HepG2 (cell line): ENCODE results near the gene CDC42EP1. TPM values are rescaled to one million over a fixed set of nuclear protein-coding genes. Genes with fewer than 3 reads are reported as not detected.

Source experiments
- HNRNPH1 ChIP-seq: fragments of 200-400 bp; formaldehyde crosslinking; optimal IDR thresholded peaks from 2 replicates; pipeline ENCODE3; 2017; ENCODE audit warnings: mild to moderate bottlenecking, low read depth, low read length
- HNRNPUL1 ChIP-seq: fragments of 200-400 bp; formaldehyde crosslinking; IDR thresholded peaks from 2 replicates; pipeline ENCODE4 v1.6.1; 2017; ENCODE audit warnings: low read depth, mild to moderate bottlenecking, low read length, moderate library complexity
- KLF12 ChIP-seq: sonication (generic); formaldehyde crosslinking; IDR thresholded peaks from 2 replicates; pipeline ENCODE4 v1.4.0; 2020; ENCODE audit warnings: missing genetic modification reagents, borderline replicate concordance
- MEIS1 ChIP-seq: sonication (generic); formaldehyde crosslinking; IDR thresholded peaks from 2 replicates; pipeline ENCODE4 v1.9.0; 2021; ENCODE audit warnings: mild to moderate bottlenecking, missing genetic modification reagents, moderate library complexity, borderline replicate concordance
- NONO ChIP-seq, 2 experiments: fragments of 450-650 bp in 1 of 2; sonication (generic) in 1 of 2; formaldehyde crosslinking in 1 of 2; IDR thresholded peaks in 1 of 2; conservative IDR thresholded peaks in 1 of 2; 2 replicates each; pipeline versions ENCODE4 v1.6.1 to v1.8.0; 2017 to 2022; ENCODE audit warnings: mild to moderate bottlenecking in 1 of 2, missing genetic modification reagents in 1 of 2, moderate library complexity in 1 of 2
- NR2F1 ChIP-seq, 2 experiments: fragments of 450-650 bp in 1 of 2; formaldehyde crosslinking in 1 of 2; IDR thresholded peaks; 2 replicates each; pipeline versions ENCODE4 v1.5.0 to v1.6.1; 2016 to 2020; ENCODE audit warnings: mild to moderate bottlenecking in 1 of 2, missing compliant biosample characterization in 1 of 2, missing genetic modification reagents in 1 of 2, moderate library complexity in 1 of 2
- ZBTB40 ChIP-seq, 2 experiments: fragments of 450-650 bp in 1 of 2; sonication (generic) in 1 of 2; formaldehyde crosslinking in 1 of 2; IDR thresholded peaks; 2 replicates each; pipeline versions ENCODE4 v1.6.1 to v1.8.0; 2016 to 2022; ENCODE audit warnings: antibody characterized with exemption in 1 of 2, mild to moderate bottlenecking in 1 of 2, missing genetic modification reagents in 1 of 2
- ZNF121 ChIP-seq: sonication (generic); formaldehyde crosslinking; IDR thresholded peaks from 2 replicates; pipeline ENCODE4 v1.5.0; 2020; ENCODE audit warnings: mild to moderate bottlenecking, missing genetic modification reagents
- ZNF687 ChIP-seq: sonication (generic); formaldehyde crosslinking; IDR thresholded peaks from 2 replicates; pipeline ENCODE4 v1.5.1; 2020; ENCODE audit warnings: mild to moderate bottlenecking, missing genetic modification reagents, moderate library complexity
- ZNF766 ChIP-seq: sonication (generic); formaldehyde crosslinking; IDR thresholded peaks from 2 replicates; pipeline ENCODE4 v1.5.0; 2020; ENCODE audit warnings: missing genetic modification reagents, borderline replicate concordance
- polyA plus RNA-seq, 8 experiments: library from polyadenylated mRNA; depleted of rRNA in 3 of 8; stranded (reverse) in 7 of 8; unstranded in 1 of 8; fragments of >200 nt; fragmentation: Illumina TruSeq in 4 of 8; extraction: Trizol in 4 of 8; gene quantifications; 2 replicates each; pipeline versions ENCODE4 v1.2.1 to v1.2.3, GENCODE V29; 2011 to 2016; ENCODE audit warnings: low read depth in 4 of 8, missing spikeins in 1 of 8, mixed read lengths in 1 of 8; ENCODE audit not compliant: insufficient read depth in 1 of 8
- total RNA-seq, 5 experiments: library from RNA; depleted of rRNA; stranded (reverse); fragments of >200 nt; fragmentation: Illumina TruSeq; extraction: Trizol; gene quantifications; 2 replicates each; pipeline ENCODE4 v1.2.3, GENCODE V29; 2016; ENCODE audit warnings: low read depth in 1 of 5
- TF ChIP-seq, protein P1 (sequence below): sonication (generic); formaldehyde crosslinking; IDR thresholded peaks from 2 replicates; pipeline ENCODE4 v1.4.0; 2020; ENCODE audit warnings: missing genetic modification reagents

Gene CDC42EP1
- total and polyA plus RNA-seq, 2 of the 13 experiments (the other 11 are each of a cell fraction or from before 2014, with no cell fraction given), result 17.1 to 29.5 TPM

DNA sequence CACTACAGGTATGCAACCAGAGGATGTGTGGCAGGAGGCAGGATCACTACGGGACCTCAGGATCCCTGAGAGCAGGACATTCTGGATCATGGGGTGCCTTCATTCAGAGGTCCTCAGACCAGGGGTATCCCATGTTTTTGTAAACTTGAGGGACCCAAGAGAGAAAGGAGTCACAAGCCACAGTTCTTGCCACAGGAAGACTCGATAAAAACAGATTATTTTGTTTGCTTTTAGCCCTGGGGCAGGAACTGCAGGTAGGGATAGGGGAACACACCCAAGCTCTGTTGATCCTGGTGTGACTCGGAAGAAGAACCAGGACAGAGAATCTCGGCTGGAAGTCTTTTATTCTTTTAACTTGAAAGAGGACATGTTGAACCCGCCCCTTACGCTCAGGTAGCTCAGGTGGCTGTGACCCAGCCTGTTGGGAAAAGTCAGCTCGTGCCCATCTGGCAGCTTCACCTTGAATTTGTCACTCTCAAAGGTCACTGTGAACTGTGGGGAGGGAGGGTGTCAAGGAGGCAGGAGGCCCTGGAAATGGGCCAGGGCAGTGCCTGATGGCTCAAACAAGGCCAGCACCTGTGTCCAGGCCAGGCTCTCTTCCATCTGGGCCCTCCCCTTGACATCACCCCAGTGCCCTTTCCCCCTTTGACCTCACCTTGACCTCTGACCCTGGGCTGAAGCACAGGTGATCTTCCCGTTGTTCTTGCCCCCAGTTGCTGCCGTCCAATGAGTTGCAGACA lies 9.8 kb downstream of the CDC42EP1 start (continued):
- TF ChIP-seq ZBTB40 (IDR thresholded peaks at IDR 0.05) (no peak), ZBTB40 (CRISPR knock-in tag; IDR thresholded peaks at IDR 0.05) (no peak), HNRNPUL1 (no peak), ZNF687 (CRISPR knock-in tag) (peak; percentile 62), KLF12 (CRISPR knock-in tag) (0 out of 2 replicates have a peak, but pooled peaks have one; percentile 23), NONO (IDR thresholded peaks at IDR 0.05) (no peak), NONO (CRISPR knock-in tag; conservative IDR thresholded peaks at IDR 0.05) (peak; percentile 89), HNRNPH1 (peak; percentile 74), MEIS1 (CRISPR knock-in tag) (0 out of 2 replicates have a peak, but pooled peaks have one; percentile 83), NR2F1 (CRISPR knock-in tag; IDR thresholded peaks at IDR 0.05) (peak; percentile 91 to 95), ZNF766 (CRISPR knock-in tag) (0 out of 2 replicates have a peak, but pooled peaks have one; percentile 38), ZNF121 (0 out of 2 replicates have a peak, but pooled peaks have one; percentile 31)
- TF ChIP-seq, protein P1, sequence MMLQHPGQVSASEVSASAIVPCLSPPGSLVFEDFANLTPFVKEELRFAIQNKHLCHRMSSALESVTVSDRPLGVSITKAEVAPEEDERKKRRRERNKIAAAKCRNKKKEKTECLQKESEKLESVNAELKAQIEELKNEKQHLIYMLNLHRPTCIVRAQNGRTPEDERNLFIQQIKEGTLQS, result no peak
